Hepatocyte (in vitro differentiated cells): ENCODE measurements around the gene EXOSC6.

Experiments used
- CTCF ChIP-seq: fragments of 200-600 bp; sonication (generic); IDR thresholded peaks from 2 replicates; pipeline ENCODE4 v1.5.1; 2016; ENCODE audit warnings: antibody characterized with exemption, mild to moderate bottlenecking; ENCODE audit not compliant: poor library complexity
- EZH2 ChIP-seq: fragments of 200-600 bp; sonication (generic); IDR thresholded peaks from 2 replicates; pipeline ENCODE4 v1.6.1; 2016; ENCODE audit warnings: antibody characterized with exemption, mild to moderate bottlenecking, borderline replicate concordance
- EZH2phosphoT487 ChIP-seq: fragments of 200-600 bp; sonication (generic); IDR thresholded peaks from one replicate; pipeline ENCODE4 v1.6.1; 2018; ENCODE audit warnings: antibody characterized with exemption, mild to moderate bottlenecking, low read depth, moderate library complexity; ENCODE audit not compliant: unreplicated experiment, severe bottlenecking

DNA sequence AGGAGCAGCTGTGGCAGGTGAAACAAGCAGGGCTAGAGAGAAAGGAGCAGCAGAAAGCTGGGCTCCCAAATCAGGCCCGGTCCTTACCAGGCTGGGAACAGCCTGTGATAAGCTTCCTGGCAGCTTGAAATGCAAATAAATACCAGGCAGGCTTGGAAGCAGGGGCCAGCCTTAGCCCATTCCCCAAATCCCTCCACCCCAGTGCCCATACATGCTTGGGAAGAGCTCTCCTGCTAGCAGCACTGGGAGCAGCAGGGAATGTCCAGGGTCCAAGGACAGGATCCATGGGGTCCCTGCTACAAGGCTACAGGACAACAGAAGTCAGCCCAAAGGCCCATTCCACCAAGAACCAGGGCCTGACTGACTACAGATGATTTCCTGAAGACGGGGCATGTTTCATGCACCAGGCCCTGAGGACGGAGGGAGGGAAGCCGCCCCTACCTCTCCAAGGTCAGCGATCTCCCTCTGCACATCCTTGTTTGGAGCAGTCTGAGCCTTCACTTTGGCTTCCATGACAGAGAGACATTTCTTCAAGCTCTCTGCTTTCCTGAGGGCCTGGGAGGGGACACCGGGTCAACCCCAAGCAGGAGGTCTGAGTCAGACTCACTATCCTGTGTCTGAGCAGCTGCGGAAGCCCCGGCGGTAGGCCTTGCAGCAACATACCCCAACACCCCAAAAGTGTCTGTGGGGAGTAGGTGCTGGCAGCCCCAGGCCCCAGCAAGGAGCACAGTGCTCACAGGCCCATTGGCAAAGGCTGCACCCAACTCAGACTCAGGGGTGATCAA is 2.6 kb upstream of the EXOSC6 start:
- TF ChIP-seq CTCF (no peak), EZH2 (no peak), EZH2phosphoT487 (no peak)
